Hippocampal formation (tissue), 2 donors: ENCODE results near the gene TMEM63B.
A peak's percentile ranks its signal among the peaks of the same experiment; 100 is the strongest.
"Not testable (repeated sequence)": the region's sequence is repeated elsewhere in the genome, so short reads cannot be mapped to it uniquely, and the experiment has no call there.

Source experiments
- DNase-seq, 2 donors: peaks; one replicate each; lab custom pipeline; 2025; lab: John Stamatoyannopoulos, UW

TMEM63B gene

DNA sequence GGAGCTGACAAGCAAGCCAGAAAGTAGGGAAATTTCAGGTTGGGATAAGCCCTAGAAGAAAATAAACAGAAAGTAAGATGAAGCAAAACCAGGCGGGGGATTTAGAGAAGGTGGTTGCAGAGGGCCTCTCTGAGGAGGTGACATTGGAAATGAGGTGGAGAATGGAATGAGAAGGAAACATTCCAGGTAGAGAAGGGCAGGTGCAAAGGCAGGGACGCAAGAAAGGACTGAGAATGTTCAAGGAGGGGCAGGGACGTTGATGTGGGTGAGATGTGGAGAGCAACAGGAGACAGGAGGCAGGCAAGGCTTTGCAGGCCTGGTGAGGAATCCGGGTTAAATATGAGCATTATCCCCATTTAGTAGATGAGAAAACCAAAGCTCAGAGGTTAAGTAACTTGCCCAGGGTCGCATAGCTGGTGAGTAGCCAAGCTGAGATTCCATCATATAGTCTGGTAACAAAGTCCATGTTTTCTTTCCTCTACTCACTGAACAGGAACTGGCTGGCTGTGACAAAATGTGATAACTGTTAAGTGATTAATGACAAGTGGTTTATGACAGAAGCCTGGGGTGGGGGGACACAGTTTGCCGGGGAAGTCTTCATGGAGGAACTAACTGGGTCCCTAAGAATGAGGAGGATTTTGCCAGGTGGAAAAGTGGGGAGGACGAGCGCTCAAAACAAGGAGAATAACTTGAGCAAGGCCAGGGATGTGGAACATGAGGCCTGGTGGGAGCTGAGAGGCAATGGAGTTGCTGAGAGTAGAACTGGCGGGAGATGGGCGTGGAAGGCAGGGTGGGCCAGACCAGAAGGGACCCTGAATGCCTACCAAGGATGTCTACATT, 32.7 kb upstream of the TMEM63B start:
- no peak for DNase-seq

GRCh38 chr6:44095243-44095623, 32.1 kb upstream of the TMEM63B start:
- DNase-seq: not testable (repeated sequence)

DNA sequence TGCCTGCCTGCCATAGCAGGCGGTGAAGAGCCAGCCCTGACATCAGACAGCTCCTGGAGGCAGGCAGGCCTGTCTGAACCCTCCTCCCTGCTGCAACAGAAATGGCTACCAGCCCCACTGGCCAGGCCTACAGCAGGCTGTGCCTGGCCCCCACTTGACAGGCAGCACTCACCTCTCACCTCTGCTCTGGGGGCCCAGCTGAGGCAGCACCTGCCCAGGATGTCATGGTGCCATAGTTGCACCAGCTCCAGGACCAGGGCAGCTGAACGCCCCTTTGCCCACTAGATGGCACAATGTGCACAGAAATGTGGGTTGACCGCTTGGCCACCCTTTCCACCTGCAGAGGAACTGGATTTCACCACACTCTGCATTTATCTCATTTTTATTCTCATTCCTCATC, 30.7 kb upstream of the TMEM63B start:
- peak; percentile 45 to 60 for DNase-seq

DNA sequence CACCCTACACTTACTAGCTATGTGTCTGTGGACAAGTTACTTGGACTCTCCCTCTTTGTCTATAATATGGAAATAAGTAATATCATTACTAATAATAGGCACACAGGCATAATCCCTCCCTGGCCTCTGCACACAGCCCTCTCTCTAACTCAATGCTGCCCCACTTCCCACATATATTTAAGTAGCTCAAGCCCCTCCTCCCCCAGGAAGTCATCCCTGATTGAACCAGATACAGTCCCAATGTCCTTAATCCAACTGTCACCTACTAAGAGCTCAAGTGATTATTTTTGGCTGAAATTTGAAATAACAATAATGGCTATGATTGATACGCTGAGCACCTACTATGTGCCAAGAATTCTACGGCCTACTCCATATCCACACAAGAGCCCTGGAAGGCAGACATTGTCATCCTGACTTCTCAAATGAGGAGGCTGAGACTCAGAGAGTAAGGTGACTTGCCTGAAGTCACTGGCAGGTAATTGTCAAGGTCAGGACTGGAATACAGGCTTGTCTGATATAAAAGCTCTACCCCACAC, 29.5 kb upstream of the TMEM63B start:
- DNase-seq: no peak

DNA sequence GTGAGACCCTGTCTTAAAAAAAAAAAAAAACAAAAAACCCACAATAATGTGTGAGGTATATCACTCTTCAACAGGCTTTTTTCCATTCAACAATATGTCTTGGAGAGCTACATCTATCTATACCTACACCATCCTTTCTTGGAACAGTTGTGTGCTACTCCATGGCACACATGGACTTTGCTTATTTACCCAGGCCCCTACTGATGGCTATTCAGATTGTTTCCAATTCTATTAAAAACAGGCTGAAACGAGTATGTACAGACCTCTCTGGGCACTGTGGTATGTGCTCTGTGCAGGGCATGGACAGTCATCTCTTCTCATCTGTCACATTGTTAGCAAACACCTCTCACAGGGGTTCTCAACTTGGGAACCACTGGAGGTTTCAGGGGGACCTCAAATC, 28.2 kb upstream of the TMEM63B start:
- no peak for DNase-seq

DNA sequence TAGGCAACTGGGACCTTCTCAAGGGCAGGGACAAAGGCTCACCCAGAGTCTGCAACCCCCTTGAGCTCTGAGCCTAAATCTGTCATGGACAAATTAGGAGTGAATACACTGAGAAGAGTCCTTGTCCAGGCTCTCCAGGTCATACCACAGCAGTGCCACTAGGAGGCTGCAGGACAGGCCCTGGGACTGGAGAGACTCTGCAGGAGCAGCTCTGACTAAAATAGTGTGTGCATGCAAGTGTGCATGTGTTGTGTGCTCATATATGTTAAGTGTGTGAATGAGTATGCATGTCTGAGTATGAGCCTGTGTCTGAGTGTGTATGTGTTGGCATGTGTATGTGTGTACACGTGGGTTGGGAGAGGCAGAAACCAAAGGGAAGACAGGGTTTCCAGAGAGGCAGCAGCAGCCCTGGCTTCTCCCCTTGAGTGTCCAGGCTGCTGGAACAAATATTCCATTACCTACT, 27.2 kb upstream of the TMEM63B start:
- no peak for DNase-seq

- no peak for DNase-seq
Observed at GRCh38 chr6:44101832-44102231, 25.5 kb upstream of the TMEM63B start.

GRCh38 chr6:44102527-44102926, 24.8 kb upstream of the TMEM63B start:
- no peak for DNase-seq

- DNase-seq: peak in 1 of 2 donors; percentile 21
Observed at GRCh38 chr6:44104481-44105021, 22.8 kb upstream of the TMEM63B start.

GRCh38 chr6:44105146-44105545, 22.2 kb upstream of the TMEM63B start:
- DNase-seq: no peak

- no peak for DNase-seq
Observed at GRCh38 chr6:44105993-44106740, 21.2 kb upstream of the TMEM63B start.

DNA sequence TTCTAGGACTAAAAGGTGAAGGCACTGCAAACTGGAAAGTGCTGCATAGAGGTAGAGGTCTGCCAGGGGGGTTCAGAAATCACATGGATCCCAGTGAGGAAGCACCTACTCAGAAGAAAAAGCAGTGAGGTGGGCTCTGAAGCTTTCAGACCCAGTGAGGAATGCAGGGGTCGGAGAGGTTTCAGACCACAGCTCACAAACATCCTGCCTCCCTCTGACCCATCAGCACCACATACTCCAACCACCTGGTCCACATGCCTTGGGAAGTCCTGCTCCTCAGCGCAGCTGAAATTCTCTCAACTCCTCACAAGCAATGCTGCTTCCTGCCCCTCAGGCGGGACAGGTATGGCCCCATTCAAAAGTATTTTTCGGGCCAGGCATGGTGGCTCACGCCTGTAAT, 20.3 kb upstream of the TMEM63B start:
- DNase-seq: no peak

- DNase-seq: no peak
Observed at GRCh38 chr6:44108471-44108870, 18.9 kb upstream of the TMEM63B start.

- no peak for DNase-seq
Observed at GRCh38 chr6:44109212-44109611, 18.1 kb upstream of the TMEM63B start.

DNA sequence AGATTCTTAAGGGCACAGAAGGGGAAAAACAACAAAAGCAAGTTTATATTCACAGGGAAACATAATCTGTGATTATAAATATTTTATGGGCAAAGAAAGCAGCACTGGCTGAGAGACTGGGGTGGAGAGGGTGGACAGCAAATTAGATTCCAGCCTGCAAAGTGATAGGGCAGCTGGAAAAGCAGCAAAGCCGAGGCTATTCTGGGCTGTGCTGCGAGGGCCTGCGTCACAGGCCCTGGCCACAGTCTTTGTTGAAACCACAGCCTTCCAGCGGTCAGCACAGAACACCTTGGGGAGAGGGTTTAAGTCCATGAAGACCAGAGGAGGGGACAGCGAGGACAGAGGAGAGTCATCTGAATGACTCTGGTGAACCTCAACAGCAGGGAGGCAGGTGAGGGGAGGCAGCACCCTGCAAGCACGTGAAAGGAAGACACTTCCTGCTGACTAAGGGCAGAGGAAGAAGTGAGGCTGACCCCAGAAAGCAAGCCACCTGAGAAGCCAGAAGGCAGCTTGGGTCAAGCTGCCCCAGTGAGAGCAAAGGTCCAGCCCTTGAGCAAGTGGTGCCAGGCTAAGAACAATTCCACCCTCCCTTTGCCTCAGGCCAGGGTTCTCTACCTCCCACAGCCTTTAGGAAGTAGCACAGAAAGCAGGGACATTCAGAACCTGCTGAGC, 17.2 kb upstream of the TMEM63B start:
- no peak for DNase-seq

GRCh38 chr6:44110966-44111365, 16.4 kb upstream of the TMEM63B start:
- no peak for DNase-seq

- no peak for DNase-seq
Observed at GRCh38 chr6:44111434-44112417, 15.6 kb upstream of the TMEM63B start.

DNA sequence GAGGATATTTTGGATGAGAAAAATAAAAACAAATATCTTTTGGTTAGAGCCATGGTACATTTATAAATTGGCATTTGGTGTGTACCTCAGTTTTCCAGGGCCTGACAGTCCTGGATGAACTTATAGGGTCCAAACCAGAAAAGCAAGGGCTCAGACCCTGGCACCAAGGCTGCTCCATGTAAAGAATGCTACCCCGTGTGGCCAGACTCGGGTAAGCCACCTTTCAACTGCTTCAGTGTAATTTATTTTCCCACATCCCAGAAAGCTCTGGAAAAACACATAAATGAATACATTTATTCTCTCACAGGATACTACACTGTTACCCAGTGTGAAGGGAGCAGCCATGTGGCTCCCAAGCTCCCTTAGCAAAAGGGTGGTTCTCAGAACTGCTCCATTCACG, 13.9 kb upstream of the TMEM63B start:
- no peak for DNase-seq

GRCh38 chr6:44115866-44116265, 11.5 kb upstream of the TMEM63B start:
- DNase-seq: no peak

GRCh38 chr6:44116641-44117382, 10.5 kb upstream of the TMEM63B start:
- DNase-seq: no peak
